ENCODE data around the gene MIPEP. TPM values are rescaled to one million over a fixed set of nuclear protein-coding genes. Genes with fewer than 3 reads are reported as not detected.

MIPEP gene
- total and polyA plus RNA-seq, 9 donors: 7.7 to 11.7 (median 9.2) TPM

- WGBS (ENCODE audit: insufficient coverage): 88% methylated on average over 9 of the region's 10 CpGs
- Histone ChIP-seq H3K9me3 (replicated peaks; ENCODE audit: control insufficient read depth, low read depth, low read length) (no peaks in the 10 kb centered on the region), H3K27ac (ENCODE audit: low read length) (no peak overlapping the region), H3K27me3 (ENCODE audit: control insufficient read depth, insufficient read depth, low read length) (no peaks in the 10 kb centered on the region), H3K4me3 (ENCODE audit: low read length) (no peak overlapping the region), H3K36me3 (ENCODE audit: control insufficient read depth, insufficient read depth, low read length) (no peaks in the 10 kb centered on the region), H3K4me1 (ENCODE audit: control insufficient read depth, insufficient read depth, low read length) (no peaks in the 10 kb centered on the region)
- DNase-seq: no peak
These were observed 163.3 kb downstream of the MIPEP start for GRCh38 chr13:23725922-23726321.

GRCh38 chr13:23724196-23724970 lies 164.8 kb downstream of the MIPEP start:
- H3K27ac ChIP-seq (ENCODE audit: low read length): no peak overlapping the region
- 69% methylated on average over 4 of the region's 7 CpGs for WGBS (ENCODE audit: insufficient coverage)
- no peaks in the 10 kb centered on the region for H3K27me3 ChIP-seq (ENCODE audit: control insufficient read depth, insufficient read depth, low read length)
- no peaks in the 10 kb centered on the region for H3K9me3 ChIP-seq (replicated peaks; ENCODE audit: control insufficient read depth, low read depth, low read length)
- no peaks in the 10 kb centered on the region for H3K36me3 ChIP-seq (ENCODE audit: control insufficient read depth, insufficient read depth, low read length)
- H3K4me1 ChIP-seq (ENCODE audit: control insufficient read depth, insufficient read depth, low read length): no peaks in the 10 kb centered on the region
- no peak overlapping the region for H3K4me3 ChIP-seq (ENCODE audit: low read length)
- no peak for DNase-seq

GRCh38 chr13:23723471-23723870 lies 165.7 kb downstream of the MIPEP start:
- H3K4me1 ChIP-seq (ENCODE audit: control insufficient read depth, insufficient read depth, low read length): no peaks in the 10 kb centered on the region
- H3K9me3 ChIP-seq (replicated peaks; ENCODE audit: control insufficient read depth, low read depth, low read length): no peaks in the 10 kb centered on the region
- H3K4me3 ChIP-seq (ENCODE audit: low read length): no peak overlapping the region
- H3K27ac ChIP-seq (ENCODE audit: low read length): no peak overlapping the region
- H3K27me3 ChIP-seq (ENCODE audit: control insufficient read depth, insufficient read depth, low read length): no peaks in the 10 kb centered on the region
- H3K36me3 ChIP-seq (ENCODE audit: control insufficient read depth, insufficient read depth, low read length): no peaks in the 10 kb centered on the region
- peak; percentile 33 for DNase-seq
- WGBS (ENCODE audit: insufficient coverage): no CpG with 5 or more reads among the region's 1 CpG

GRCh38 chr13:23722726-23723453 lies 166.3 kb downstream of the MIPEP start:
- 50% methylated on average over 1 of the region's 6 CpGs for WGBS (ENCODE audit: insufficient coverage)
- Histone ChIP-seq H3K9me3 (replicated peaks; ENCODE audit: control insufficient read depth, low read depth, low read length) (no peaks in the 10 kb centered on the region), H3K27ac (ENCODE audit: low read length) (no peak overlapping the region), H3K36me3 (ENCODE audit: control insufficient read depth, insufficient read depth, low read length) (no peaks in the 10 kb centered on the region), H3K27me3 (ENCODE audit: control insufficient read depth, insufficient read depth, low read length) (no peaks in the 10 kb centered on the region), H3K4me3 (ENCODE audit: low read length) (no peak overlapping the region), H3K4me1 (ENCODE audit: control insufficient read depth, insufficient read depth, low read length) (no peaks in the 10 kb centered on the region)
- DNase-seq: no peak

- no peaks in the 10 kb centered on the region for H3K4me1 ChIP-seq (ENCODE audit: control insufficient read depth, insufficient read depth, low read length)
- no CpG with 5 or more reads among the region's 2 CpGs for WGBS (ENCODE audit: insufficient coverage)
- H3K36me3 ChIP-seq (ENCODE audit: control insufficient read depth, insufficient read depth, low read length): no peaks in the 10 kb centered on the region
- H3K9me3 ChIP-seq (replicated peaks; ENCODE audit: control insufficient read depth, low read depth, low read length): no peaks in the 10 kb centered on the region
- no peak for DNase-seq
- no peaks in the 10 kb centered on the region for H3K27me3 ChIP-seq (ENCODE audit: control insufficient read depth, insufficient read depth, low read length)
- no peak overlapping the region for H3K4me3 ChIP-seq (ENCODE audit: low read length)
- no peak overlapping the region for H3K27ac ChIP-seq (ENCODE audit: low read length)
These were observed 170.2 kb downstream of the MIPEP start for GRCh38 chr13:23718996-23719395.

GRCh38 chr13:23716401-23716800 lies 172.8 kb downstream of the MIPEP start:
- no peaks in the 10 kb centered on the region for H3K36me3 ChIP-seq (ENCODE audit: control insufficient read depth, insufficient read depth, low read length)
- H3K27me3 ChIP-seq (ENCODE audit: control insufficient read depth, insufficient read depth, low read length): no peaks in the 10 kb centered on the region
- no peaks in the 10 kb centered on the region for H3K9me3 ChIP-seq (replicated peaks; ENCODE audit: control insufficient read depth, low read depth, low read length)
- H3K27ac ChIP-seq (ENCODE audit: low read length): no peak overlapping the region
- DNase-seq: no peak
- H3K4me3 ChIP-seq (ENCODE audit: low read length): no peak overlapping the region
- H3K4me1 ChIP-seq (ENCODE audit: control insufficient read depth, insufficient read depth, low read length): no peaks in the 10 kb centered on the region
- 100% methylated on average over 1 of the region's 2 CpGs for WGBS (ENCODE audit: insufficient coverage)

- Histone ChIP-seq H3K4me1 (ENCODE audit: control insufficient read depth, insufficient read depth, low read length) (no peaks in the 10 kb centered on the region), H3K4me3 (ENCODE audit: low read length) (no peak overlapping the region), H3K9me3 (replicated peaks; ENCODE audit: control insufficient read depth, low read depth, low read length) (no peaks in the 10 kb centered on the region), H3K36me3 (ENCODE audit: control insufficient read depth, insufficient read depth, low read length) (no peaks in the 10 kb centered on the region), H3K27ac (ENCODE audit: low read length) (no peak overlapping the region), H3K27me3 (ENCODE audit: control insufficient read depth, insufficient read depth, low read length) (no peaks in the 10 kb centered on the region)
- 96% methylated on average over 10 of the region's 11 CpGs for WGBS (ENCODE audit: insufficient coverage)
- no peak for DNase-seq
These were observed 173.4 kb downstream of the MIPEP start for GRCh38 chr13:23715762-23716235.

GRCh38 chr13:23715092-23715761 lies 174.0 kb downstream of the MIPEP start:
- Histone ChIP-seq H3K27ac (ENCODE audit: low read length) (no peak overlapping the region), H3K9me3 (replicated peaks; ENCODE audit: control insufficient read depth, low read depth, low read length) (no peaks in the 10 kb centered on the region), H3K27me3 (ENCODE audit: control insufficient read depth, insufficient read depth, low read length) (no peaks in the 10 kb centered on the region), H3K4me1 (ENCODE audit: control insufficient read depth, insufficient read depth, low read length) (no peaks in the 10 kb centered on the region), H3K36me3 (ENCODE audit: control insufficient read depth, insufficient read depth, low read length) (no peaks in the 10 kb centered on the region), H3K4me3 (ENCODE audit: low read length) (no peak overlapping the region)
- DNase-seq: no peak
- WGBS (ENCODE audit: insufficient coverage): 88% methylated on average over 15 of the region's 19 CpGs

GRCh38 chr13:23714672-23715071 lies 174.5 kb downstream of the MIPEP start:
- no peaks in the 10 kb centered on the region for H3K9me3 ChIP-seq (replicated peaks; ENCODE audit: control insufficient read depth, low read depth, low read length)
- no peak for DNase-seq
- 85% methylated on average over 2 of the region's 5 CpGs for WGBS (ENCODE audit: insufficient coverage)
- no peaks in the 10 kb centered on the region for H3K4me1 ChIP-seq (ENCODE audit: control insufficient read depth, insufficient read depth, low read length)
- no peak overlapping the region for H3K4me3 ChIP-seq (ENCODE audit: low read length)
- H3K36me3 ChIP-seq (ENCODE audit: control insufficient read depth, insufficient read depth, low read length): no peaks in the 10 kb centered on the region
- H3K27me3 ChIP-seq (ENCODE audit: control insufficient read depth, insufficient read depth, low read length): no peaks in the 10 kb centered on the region
- no peak overlapping the region for H3K27ac ChIP-seq (ENCODE audit: low read length)

- DNase-seq: no peak
- Histone ChIP-seq H3K9me3 (replicated peaks; ENCODE audit: control insufficient read depth, low read depth, low read length) (no peaks in the 10 kb centered on the region), H3K4me3 (ENCODE audit: low read length) (no peak overlapping the region), H3K27ac (ENCODE audit: low read length) (no peak overlapping the region), H3K4me1 (ENCODE audit: control insufficient read depth, insufficient read depth, low read length) (no peaks in the 10 kb centered on the region), H3K27me3 (ENCODE audit: control insufficient read depth, insufficient read depth, low read length) (no peaks in the 10 kb centered on the region), H3K36me3 (ENCODE audit: control insufficient read depth, insufficient read depth, low read length) (no peaks in the 10 kb centered on the region)
- no CpG with 5 or more reads among the region's 3 CpGs for WGBS (ENCODE audit: insufficient coverage)
These were observed 177.8 kb downstream of the MIPEP start for GRCh38 chr13:23711355-23711754.
